G401.6 (cell line): Measurements from ENCODE around the gene PMEPA1.

ENCODE experiments used
- FAIRE-seq: peaks from 2 replicates; lab custom pipeline; 2012; peaks lifted over from hg19 to GRCh38; lab: Jason Lieb, UNC

PMEPA1 gene

DNA sequence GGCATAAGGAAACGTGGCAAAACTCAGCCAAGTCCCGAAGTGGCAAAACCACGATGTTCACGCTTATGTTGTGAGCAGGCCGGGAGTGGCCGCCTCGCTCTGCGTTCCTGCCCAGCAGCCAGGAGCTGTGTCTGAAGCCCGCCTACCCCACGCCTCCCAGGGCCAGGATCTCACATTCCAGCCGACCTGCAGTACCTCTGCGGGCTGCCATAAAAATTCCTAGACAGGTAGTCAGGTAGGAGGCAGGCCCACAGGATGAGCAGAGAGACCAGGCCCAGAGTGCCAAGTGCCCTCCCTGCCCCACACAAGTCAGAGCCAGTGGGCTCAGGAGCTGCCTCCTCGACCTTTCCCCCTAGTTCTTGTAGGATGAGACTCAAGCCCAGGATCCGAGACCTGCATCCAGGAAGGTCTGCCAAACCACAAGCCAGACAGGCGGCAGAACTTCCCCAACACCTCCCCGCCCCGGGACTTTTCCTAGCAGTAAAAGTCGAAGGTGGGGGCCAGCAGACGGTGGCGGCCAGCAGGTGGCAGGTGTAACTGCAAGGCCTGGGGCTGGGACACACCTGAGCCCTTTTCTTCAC, 16.7 kb downstream of the PMEPA1 start:
- FAIRE-seq = no peak

DNA sequence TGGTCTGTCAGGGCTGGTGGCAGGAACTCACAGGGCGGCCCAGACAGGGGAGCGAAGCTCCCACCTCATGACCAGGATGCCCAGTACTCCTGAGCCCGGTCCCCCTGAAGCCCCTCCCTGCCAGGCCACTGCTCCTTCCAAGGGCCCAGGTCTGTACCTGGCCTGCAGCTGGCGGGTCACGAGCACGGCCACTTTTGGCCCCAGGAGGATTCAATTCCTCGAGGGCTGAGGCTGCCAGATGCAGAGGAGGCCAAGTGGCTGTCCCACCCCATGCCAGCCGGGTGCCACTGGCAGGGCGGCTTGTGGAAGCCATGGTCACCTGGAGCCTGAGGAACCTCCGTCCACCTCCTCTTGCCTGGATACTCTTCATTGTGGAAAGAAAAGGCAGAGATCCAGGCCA, 17.4 kb downstream of the PMEPA1 start:
- no peak for FAIRE-seq

DNA sequence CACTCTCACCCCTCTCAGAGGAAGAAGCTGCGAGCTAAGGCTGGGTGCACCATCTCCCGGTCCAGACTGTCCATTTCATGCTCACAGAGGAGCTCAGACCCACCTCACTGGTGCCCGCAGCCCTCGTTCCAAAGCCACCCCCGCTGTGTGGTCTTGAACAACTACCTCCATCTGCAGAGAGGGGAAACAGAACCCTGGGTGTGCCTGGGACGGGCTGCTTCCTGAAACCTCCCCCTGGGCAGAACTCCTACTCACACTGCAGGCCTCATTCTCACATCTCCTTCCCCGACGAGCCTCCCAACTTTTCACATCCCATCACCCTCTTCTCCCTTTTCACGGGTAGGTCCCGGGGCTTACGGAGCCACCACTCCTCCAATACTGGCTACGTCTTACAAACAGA, 18.1 kb downstream of the PMEPA1 start:
- no peak for FAIRE-seq

DNA sequence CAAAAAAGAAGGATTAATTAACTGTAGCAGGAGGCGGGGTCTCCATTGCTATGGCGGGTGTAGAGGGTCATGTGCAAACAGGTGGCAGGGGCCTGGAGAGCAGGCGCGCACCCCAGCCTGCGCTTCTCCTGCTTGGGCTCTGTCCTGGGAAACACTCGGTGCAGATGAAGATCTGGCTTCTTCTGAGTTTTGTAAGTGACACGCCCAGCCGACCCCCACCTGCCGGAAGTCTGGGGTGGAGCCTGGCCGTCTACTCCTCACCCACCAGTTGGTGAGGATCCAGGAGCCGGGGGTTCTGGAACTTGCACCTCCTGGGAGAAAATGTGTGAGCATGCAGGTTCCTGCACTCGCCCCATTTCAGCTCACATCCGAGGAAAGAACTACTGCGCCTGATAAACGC, 19.3 kb downstream of the PMEPA1 start:
- no peak for FAIRE-seq

DNA sequence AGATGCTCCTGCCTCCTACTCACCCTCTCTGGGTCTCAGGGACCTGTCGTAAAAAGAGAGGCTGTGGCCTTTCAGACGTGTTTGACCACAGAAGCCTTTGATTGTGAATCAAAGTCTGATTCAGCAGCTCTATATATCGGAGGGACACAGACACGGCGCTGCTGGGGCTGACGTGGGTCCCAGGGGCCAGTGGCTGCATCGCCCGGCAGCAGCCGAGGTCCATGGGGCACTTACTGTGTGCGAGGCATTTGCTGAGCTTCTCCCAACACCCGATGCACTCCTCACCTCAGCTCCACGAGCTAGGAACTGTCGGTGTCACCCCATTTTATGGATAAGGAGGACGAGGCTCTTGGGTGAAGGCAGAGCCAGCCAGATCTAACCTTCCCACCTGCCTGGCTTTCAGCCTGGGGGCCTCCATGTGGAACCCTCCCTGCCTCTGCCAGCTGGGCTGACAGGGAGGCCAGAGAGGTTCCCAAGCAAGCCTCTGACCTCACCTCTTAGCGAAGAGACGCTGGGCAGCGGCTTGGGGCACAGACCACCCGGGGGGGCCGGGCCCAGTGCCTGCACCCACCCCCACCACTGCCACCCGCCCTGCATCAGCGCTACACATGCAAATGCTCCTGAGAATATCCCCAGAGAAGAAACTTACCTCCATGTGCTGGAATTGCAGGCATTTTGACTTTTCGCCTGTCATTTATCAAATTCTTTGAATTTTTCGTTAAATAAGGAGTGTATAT, 19.9 kb downstream of the PMEPA1 start:
- FAIRE-seq = no peak

DNA sequence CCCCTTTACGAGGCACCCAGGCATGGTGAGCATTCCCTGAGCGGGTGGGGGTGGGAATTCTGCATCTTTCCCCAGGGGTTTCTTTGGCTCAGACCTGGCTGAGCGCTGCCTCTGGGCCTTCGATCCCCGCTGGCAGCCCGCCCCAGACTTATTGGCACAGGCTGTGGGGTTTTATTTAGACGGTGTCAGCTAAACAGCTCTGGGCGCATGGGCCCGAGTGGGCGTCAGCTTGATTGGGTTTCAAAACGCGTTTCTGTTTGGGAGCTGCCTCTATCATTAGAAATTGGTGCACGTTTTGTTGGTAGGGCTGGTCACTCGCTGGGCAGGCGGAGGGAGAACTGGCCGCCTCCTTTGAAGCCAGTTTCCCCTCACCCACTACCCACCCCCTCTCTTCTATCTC, 21.0 kb downstream of the PMEPA1 start:
- FAIRE-seq = no peak

DNA sequence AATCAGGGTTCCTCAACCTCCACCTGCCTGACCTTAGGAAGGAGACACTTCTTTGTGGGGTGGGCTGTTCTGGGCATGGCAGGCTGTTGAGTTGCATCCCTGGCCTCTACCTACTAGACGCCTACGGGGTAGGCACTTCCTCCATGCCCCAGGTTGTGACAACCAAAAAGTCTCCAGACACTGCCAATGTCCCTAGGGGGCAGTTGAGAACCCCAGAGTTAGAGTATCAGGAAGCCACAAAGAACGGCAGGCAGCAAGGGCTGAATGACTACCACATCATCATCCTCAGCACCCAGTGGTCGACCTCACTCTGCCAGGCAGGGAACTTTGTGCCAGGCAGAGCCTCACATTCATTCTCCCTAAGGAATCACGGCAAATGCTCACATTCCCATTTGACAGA, 21.5 kb downstream of the PMEPA1 start:
- no peak for FAIRE-seq

DNA sequence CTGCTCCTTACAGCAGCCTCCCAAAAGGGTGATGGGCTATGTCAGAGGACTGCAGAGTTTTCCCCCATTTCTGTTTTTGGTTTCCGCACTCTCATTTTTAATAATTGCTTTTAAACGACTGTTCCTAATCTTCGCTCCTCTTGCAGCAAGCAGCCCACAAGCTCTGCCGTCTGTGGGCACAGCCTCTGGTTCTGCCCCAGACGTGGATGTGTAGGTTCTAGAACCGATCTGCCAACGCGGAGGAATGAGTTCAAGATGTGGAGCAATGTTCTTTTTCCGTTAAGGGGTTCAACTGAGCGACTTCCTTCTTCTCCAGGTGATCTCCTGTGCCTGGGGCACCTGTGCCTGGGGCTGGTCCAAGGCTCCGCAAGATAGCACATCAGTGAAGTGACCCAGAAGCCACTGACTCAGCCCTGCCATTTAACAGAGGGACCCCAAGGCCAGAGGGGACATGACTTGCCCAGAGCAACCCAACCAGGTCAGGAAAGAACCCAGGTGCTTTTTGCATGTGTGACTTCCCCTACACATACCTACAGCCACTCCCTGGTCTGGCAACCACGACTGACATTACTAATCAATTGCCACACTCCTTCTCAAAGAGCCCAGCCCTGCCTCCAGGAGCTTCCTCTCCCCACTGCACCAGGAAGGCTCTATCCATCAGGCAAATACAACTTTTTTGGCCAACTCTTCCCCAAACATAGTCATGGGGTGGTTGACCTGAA, 22.7 kb downstream of the PMEPA1 start:
- no peak for FAIRE-seq

DNA sequence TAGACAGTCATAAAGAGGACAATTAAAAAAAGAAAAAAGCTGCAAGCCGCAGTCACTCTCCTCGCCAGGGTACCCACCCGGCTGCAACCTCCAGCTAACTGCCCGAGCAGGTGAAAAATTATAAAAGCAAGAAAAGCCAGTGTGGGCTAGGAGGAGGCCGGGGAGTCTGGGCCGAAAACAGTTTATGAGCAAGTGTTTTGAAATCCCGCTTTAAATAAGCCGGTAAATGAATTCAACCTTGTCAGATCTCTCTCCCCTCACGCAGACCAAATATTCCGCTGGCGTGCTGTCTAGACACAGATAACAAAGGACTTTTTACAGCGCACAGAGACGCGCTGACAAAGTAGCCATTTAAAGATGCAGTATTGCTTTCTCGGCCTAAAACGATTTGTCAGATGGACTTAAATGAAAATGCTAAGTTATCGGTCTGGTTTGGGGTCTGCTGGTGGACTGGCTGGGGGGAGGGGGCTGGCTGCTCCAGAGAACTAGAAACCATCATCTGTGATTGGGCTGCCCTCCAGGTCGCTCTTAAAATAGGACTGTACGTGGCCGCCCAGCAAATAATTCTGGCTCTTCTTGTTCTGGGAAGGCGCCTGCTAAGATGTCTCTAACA, 24.6 kb downstream of the PMEPA1 start:
- FAIRE-seq = no peak

DNA sequence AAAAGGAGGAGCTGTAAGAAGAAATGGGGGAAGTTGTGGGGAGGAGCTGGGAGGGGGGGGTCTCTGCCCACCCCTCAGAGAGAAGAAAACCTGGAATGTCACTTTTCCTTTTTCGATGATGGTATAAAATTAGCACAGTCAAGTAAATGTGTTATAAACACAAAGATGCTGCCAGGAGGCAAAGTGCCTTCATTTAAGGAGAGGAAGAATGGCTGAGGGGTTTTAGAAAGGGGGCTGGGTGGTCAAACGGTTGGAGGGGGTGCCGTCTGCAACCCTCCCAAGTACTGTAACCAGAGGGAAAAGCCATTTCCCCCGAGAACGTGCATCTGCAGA, 25.0 kb downstream of the PMEPA1 start:
- no peak for FAIRE-seq

DNA sequence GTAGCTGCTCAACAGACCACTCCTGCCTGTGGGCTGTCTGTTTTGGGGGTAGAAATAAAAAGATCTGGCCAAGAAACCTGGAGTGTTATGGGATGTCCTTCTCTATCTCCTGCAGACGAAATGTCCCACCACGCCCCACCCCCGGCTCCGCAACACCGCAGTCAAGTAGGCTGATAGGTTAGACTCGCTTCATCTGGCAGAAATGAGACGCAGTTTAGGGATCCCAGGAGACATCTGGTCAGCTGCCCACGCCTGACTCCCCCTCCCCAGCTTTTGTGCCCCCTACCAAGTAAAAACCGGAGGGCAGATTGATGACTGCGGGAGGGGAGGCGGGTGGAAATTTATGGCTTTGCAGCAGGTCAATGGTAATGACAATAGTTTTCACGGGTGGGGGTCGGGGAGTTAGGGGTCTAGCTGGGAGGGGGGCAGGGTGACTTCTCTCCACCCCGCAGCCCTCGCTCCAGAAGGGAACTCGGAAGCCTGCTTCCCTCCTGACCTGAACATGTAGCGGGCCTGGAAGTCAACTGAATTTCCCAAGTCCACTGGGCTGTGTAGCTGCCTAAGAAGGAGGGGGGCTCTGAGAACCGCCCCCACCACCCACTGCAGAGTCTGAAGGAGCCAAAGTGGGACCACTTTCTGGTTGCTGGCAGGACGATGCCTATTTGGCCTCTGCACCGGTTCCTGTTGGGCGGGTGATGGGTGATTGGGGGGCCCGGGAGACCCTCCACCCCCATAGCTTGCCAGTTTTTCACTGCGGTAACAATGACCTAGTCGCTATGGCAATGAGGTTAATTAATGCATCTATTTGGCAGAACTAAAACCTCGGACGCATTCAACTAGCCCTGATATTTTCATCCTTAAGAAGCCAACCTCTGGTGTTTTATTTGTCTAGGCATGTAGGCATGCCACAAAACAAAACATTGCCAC, 25.7 kb downstream of the PMEPA1 start:
- no peak for FAIRE-seq

DNA sequence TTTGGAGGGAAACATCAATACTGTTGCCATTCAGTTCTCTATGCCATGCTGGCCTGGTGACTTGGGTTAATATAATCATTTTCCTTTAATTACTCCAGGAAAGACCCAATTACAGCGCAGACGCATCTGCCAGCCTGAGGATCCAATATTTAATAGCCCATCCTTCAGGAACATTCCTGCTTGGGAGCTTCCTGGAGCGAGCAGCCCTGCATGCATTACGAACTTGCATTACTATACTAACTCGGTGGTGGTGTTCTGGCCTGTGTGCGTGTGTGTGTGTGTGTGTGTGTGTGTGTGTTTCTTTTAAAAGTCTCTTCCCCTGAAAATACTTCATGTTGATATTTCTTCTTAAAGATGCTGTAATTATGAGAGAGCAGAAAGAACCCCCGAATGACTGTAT, 26.5 kb downstream of the PMEPA1 start:
- no peak for FAIRE-seq

DNA sequence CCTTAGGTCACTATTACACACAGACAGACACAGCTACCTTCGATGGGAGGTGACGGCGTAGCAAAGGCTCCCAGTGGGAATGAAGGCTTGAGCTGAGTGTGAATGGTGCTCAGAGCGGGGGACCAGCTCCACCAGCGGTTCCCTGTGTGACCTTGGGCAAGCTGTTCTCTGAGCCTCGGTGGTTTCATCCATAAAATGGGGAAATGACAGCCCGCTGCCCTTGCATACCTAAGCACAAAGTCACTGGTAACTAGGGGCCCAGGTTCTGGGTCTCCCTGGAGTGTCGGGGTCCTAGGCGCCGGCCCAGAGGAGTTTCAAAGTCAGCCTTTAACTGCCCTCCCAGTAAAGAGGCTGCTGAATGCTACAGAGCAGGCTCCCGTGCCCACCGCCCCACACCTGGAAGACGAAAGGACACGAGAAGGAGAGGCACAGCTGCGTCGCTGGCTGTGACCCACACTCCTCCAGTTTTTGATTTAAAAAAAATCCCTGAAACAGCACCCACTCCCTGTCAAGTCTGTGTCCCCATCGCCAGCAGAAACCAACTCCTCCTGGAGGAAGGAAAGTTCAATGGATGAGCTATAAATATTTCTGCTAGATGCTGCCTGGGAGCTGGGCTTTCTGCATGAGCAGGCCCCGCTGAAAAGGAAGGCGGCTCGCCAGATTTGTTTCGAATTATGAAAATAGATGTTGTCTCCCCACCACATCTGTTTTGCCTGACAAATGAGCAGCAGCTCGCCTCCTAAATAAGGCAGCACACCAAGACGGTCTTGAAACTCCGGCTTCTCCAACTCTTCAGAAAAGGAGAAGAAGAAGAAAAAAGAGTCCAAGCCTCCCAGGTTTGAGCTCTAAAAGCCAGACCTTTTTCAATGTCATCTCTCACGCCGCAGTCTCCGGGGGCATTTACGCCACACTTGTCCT, 27.4 kb downstream of the PMEPA1 start:
- FAIRE-seq = no peak

DNA sequence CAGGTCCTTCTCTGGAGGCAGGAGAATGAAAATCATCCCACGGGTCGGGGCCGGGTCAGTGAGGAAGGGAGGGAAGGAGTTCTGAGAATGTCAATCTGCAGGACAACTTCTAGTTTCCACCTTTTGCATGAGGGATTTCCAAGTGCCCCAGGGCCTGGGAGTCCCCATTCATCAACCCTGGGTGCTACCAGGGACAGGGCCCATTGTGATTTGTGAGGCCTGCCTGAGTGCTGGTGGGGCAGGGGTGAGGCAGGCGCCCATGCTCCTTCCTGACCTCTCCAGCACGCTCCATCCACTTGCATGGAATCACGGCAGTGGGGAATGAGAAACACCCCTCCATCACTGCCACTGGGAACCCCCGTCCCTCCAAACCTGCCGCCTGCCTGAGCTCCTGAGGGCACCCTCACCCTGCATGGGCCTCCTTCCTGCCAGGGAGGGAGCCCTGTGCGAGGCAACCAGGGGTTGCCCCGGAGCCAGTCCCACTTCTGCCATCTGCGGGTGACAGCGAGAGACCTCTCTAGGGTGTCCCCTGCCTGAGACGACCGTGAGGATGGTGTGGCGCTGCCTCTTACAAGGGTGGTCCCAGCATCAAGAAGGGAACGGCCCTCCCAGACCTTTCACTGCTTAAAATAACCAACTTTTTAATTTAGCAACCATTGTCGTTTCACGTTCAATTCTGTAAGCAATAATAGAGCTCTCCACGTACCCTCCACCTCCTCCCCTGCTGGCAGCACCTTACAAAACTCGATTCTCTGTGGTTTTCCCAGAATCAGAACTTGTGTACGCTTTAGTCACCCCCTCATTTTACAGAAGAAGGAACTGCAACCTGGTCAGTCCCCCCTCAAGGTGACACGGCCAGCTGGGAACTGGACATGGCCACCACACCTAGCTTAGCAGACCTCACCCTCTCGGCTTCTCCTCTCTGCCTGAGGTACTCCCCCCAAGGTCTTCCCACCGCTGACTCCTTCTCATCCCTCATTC, 28.6 kb downstream of the PMEPA1 start:
- no peak for FAIRE-seq

DNA sequence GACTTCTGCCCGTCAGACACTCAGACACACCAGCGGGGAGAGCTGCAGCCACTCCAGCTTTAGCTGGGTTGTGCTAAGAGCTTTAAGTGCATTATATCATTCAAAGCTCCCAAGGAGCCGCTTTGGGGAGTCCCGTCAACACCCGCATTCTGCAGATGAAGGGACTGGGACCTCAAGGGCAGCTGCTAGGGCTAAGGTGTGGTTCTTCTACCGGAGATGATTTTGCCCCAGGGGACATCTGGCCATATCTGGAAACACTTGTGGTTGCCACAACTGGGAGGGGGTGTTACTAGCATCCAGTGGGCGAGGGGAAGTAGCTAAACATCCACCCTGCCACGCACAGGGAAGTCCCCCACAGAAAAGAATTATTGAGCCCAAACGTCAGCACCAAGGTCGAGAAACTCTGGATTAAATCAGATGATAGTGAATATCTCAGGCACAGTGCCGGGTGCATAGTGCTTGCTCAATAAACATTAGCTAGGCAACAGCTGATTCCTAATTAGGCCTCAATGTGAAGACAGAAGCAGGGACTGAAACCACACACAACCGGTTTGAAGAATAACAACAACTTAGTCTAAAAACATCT, 29.6 kb downstream of the PMEPA1 start:
- no peak for FAIRE-seq

DNA sequence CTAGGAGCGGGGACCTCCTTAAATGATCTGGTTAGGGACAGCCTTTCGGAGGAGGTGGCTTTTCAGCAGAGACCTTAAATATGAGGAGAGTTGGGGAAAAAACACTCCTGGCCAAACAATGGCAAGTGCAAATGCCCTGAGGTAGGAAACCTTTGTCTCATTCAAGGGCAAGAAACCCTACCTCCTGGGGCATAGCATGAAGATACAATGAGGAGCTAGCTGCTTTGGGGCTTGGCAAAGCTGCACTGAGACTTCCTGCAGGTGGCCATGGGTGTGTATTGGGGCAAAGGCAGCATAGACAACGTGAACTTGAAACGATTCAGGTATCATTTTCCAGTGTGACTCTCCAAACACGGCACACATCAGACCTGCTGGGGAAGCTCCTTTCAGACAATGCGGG, 30.7 kb downstream of the PMEPA1 start:
- no peak for FAIRE-seq

DNA sequence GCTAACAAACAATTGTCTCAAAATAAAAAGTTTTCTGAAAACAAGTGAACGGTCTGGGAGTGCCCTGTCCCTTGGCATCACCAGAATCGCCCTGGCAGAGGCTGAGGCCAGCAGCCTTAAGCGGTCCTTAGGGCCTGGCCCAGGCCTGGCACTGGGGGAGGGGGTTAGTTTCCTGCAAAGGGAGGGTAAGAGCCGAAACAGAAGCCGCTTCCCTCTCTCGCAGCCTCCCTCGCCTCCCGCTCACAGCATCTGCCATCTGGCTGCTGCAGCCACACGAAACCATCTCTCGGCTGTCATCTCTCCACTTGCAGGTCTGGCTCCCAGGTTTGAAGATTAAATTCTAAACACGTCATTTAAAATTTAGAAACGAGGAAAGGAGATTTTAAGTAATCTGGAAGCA, 31.5 kb downstream of the PMEPA1 start:
- no peak for FAIRE-seq

DNA sequence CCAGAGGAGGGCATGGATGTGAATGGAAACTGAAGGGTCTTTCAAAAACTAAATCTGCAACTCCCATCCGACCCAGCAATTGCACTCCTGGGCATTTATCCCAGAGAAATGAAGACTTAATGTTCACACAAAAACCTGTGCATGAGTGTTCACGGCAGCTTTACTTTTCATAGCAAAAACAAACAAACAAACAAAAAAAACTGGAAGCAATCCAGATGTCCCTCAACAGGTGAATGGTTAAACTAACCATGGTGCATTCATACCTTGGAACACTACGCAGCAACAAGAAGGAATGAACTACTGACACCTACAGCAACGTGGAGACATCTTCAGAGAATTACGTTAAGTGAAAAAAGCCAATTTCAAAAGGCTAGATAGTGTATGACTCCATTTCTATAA, 32.2 kb downstream of the PMEPA1 start:
- FAIRE-seq = no peak
